ENCODE results near the gene CTNS. TPM values are rescaled to one million over a fixed set of nuclear protein-coding genes. Genes with fewer than 3 reads are reported as not detected.
A peak's percentile ranks its signal among the peaks of the same experiment; 100 is the strongest.

The CTNS gene
- total RNA-seq, 4 donors from 2014 or later, result 15.0 to 141 (median 60.2) TPM

GRCh38 chr17:3621146-3621720, 15.3 kb upstream of the CTNS start:
- no peaks in the 10 kb centered on the region for H3K9me3 ChIP-seq
- no peaks in the 10 kb centered on the region for H3K27me3 ChIP-seq
- DNase-seq (no peak), ATAC-seq (no peak)
- intact Hi-C loops (cut with DNase I; ENCODE audit: low total_unique reads), result no loop called here
- H3K36me3 ChIP-seq, result peaks cover 5 to 91% of the 10 kb centered on the region in 2 donors
- TF ChIP-seq CTCF (IDR thresholded peaks at IDR 0.05 in 4 of 5, conservative IDR thresholded peaks at IDR 0.05 in 1 of 5), result no peak
- TF ChIP-seq POLR2A (IDR thresholded peaks at IDR 0.05), result no peak
- H3K27ac ChIP-seq, result no peak overlapping the region
- H3K4me1 ChIP-seq, result no peaks in the 10 kb centered on the region
- H3K4me3 ChIP-seq, result no peak overlapping the region
- in situ Hi-C loops (cut with MboI; ENCODE audit: low sequenced_read_pairs in 4 of 4), result no loop called here

- in situ Hi-C loops (cut with MboI; ENCODE audit: low sequenced_read_pairs in 4 of 4), result no loop called here
- intact Hi-C loops (cut with DNase I; ENCODE audit: low total_unique reads), result no loop called here
- peak; percentile 69 to 89 for ATAC-seq
Measured at GRCh38 chr17:3622977-3623594, 13.5 kb upstream of the CTNS start.

GRCh38 chr17:3626831-3627768, 9.5 kb upstream of the CTNS start:
- Histone ChIP-seq H3K27me3 (no peaks in the 10 kb centered on the region), H3K36me3 (peaks cover 0 to 65% of the 10 kb centered on the region in 2 donors), H3K9me3 (no peaks in the 10 kb centered on the region), H3K4me3 (no peak overlapping the region), H3K27ac (peak overlapping the region; percentile 5 to 50 (median 10)), H3K4me1 (peaks cover 0 to 9% of the 10 kb centered on the region in 2 donors)
- TF ChIP-seq POLR2A (IDR thresholded peaks at IDR 0.05), result no peak
- TF ChIP-seq CTCF (IDR thresholded peaks at IDR 0.05 in 4 of 5, conservative IDR thresholded peaks at IDR 0.05 in 1 of 5), result no peak
- DNase-seq (no peak), ATAC-seq (no peak)
- in situ Hi-C loops (cut with MboI; ENCODE audit: low sequenced_read_pairs in 4 of 4) (no loop called here), intact Hi-C loops (cut with DNase I; ENCODE audit: low total_unique reads) (no loop called here)

More at GRCh38 chr17:3622977-3623594, 13.5 kb upstream of the CTNS start:
- Histone ChIP-seq H3K4me1 (no peaks in the 10 kb centered on the region), H3K36me3 (peaks cover 0 to 83% of the 10 kb centered on the region in 2 donors), H3K4me3 (no peak overlapping the region), H3K9me3 (no peaks in the 10 kb centered on the region), H3K27ac (peak overlapping the region in 1 of 4 donors; percentile 46), H3K27me3 (no peaks in the 10 kb centered on the region)
- no peak for TF ChIP-seq POLR2A (IDR thresholded peaks at IDR 0.05)
- no peak for TF ChIP-seq CTCF (IDR thresholded peaks at IDR 0.05 in 4 of 5, conservative IDR thresholded peaks at IDR 0.05 in 1 of 5)
- DNase-seq, result peak in 1 of 2 donors; percentile 69

- in situ Hi-C loops (cut with MboI; ENCODE audit: low sequenced_read_pairs in 4 of 4) (no loop called here), intact Hi-C loops (cut with DNase I; ENCODE audit: low total_unique reads) (no loop called here)
- Histone ChIP-seq H3K4me1 (peaks cover 0 to 9% of the 10 kb centered on the region in 2 donors), H3K4me3 (no peak overlapping the region), H3K27me3 (no peaks in the 10 kb centered on the region), H3K36me3 (peaks cover 0 to 60% of the 10 kb centered on the region in 2 donors), H3K27ac (peak overlapping the region in 2 of 4 donors; percentile 6 to 50), H3K9me3 (no peaks in the 10 kb centered on the region)
- ATAC-seq (no peak), DNase-seq (no peak)
- TF ChIP-seq POLR2A (IDR thresholded peaks at IDR 0.05), result no peak
Measured at GRCh38 chr17:3627769-3628167, 8.8 kb upstream of the CTNS start.
